NB4 (cell line): ENCODE results near the gene MRTFA.

ENCODE experiments used
- CTCF ChIP-seq: IDR thresholded peaks from one replicate; pipeline ENCODE4 v1.5.1; 2012; ENCODE audit warnings: low read depth, low read length
- POLR2A ChIP-seq: IDR thresholded peaks from 2 replicates; pipeline ENCODE4 v1.6.1; 2011; ENCODE audit warnings: mild to moderate bottlenecking; ENCODE audit not compliant: insufficient read length; ENCODE audit errors: extremely low read depth

GRCh38 chr22:40517631-40518030, 118.9 kb downstream of the MRTFA start:
- TF ChIP-seq CTCF = no peak
- TF ChIP-seq POLR2A = no peak
